ENCODE data around the gene SPP1.

SPP1 gene

GRCh38 chr4:87956501-87956900 is 19.0 kb upstream of the SPP1 start:
- no peak for DNase-seq

GRCh38 chr4:87957061-87957460 is 18.5 kb upstream of the SPP1 start:
- no peak for DNase-seq

GRCh38 chr4:87961993-87962392 is 13.5 kb upstream of the SPP1 start:
- no peak for DNase-seq

GRCh38 chr4:87962398-87963146 is 12.9 kb upstream of the SPP1 start:
- DNase-seq, result no peak

GRCh38 chr4:87965501-87965975 is 10.0 kb upstream of the SPP1 start:
- DNase-seq, result no peak

GRCh38 chr4:87966095-87966496 is 9.4 kb upstream of the SPP1 start:
- no peak for DNase-seq

- no peak for DNase-seq
Observed at GRCh38 chr4:87967193-87967592, 8.3 kb upstream of the SPP1 start.

- no peak for DNase-seq
Observed at GRCh38 chr4:87970121-87970520, 5.4 kb upstream of the SPP1 start.

GRCh38 chr4:87971866-87972265 is 3.6 kb upstream of the SPP1 start:
- no peak for DNase-seq

GRCh38 chr4:87973283-87974169 is 2.0 kb upstream of the SPP1 start:
- peak; percentile 25 for DNase-seq

- DNase-seq, result peak; percentile 41
Observed at GRCh38 chr4:87974856-87975462, 555 bp upstream of the SPP1 start.

GRCh38 chr4:87977521-87978278 is 2.2 kb downstream of the SPP1 start:
- DNase-seq, result no peak

GRCh38 chr4:87978681-87979080 is 3.2 kb downstream of the SPP1 start:
- no peak for DNase-seq

- DNase-seq, result no peak
Observed at GRCh38 chr4:87979810-87980209, 4.3 kb downstream of the SPP1 start.

- no peak for DNase-seq
Observed at GRCh38 chr4:87981486-87981885, 6.0 kb downstream of the SPP1 start.

- DNase-seq, result no peak
Observed at GRCh38 chr4:87982036-87982435, 6.5 kb downstream of the SPP1 start.

GRCh38 chr4:87982446-87983010 is 7.0 kb downstream of the SPP1 start:
- DNase-seq, result no peak

- no peak for DNase-seq
Observed at GRCh38 chr4:87983996-87984395, 8.5 kb downstream of the SPP1 start.

- peak; percentile 52 for DNase-seq
Observed at GRCh38 chr4:87985097-87985886, 9.8 kb downstream of the SPP1 start.

- DNase-seq, result no peak
Observed at GRCh38 chr4:87985887-87986200, 10.3 kb downstream of the SPP1 start.

- no peak for DNase-seq
Observed at GRCh38 chr4:87986508-87986907, 11.0 kb downstream of the SPP1 start.

- no peak for DNase-seq
Observed at GRCh38 chr4:87989765-87990164, 14.3 kb downstream of the SPP1 start.
